Activated CD8-positive, alpha-beta memory T cell treated with anti-CD3 and anti-CD28 coated beads, Interleukin-2, amount 50 U/mL, for 48 hours (primary cell): Measurements from ENCODE around the gene JADE1.

ENCODE experiments used
- DNase-seq: peaks from one replicate; pipeline ENCODE4 v3.0.0-alpha.2; 2020

JADE1 gene

GRCh38 chr4:128846063-128846462 is 36.6 kb downstream of the JADE1 start:
- DNase-seq = peak; percentile 13

GRCh38 chr4:128847082-128847724 is 37.7 kb downstream of the JADE1 start:
- DNase-seq = peak; percentile 48

- DNase-seq = no peak
These were observed 39.0 kb downstream of the JADE1 start for GRCh38 chr4:128848461-128848860.

- peak; percentile 3 for DNase-seq
These were observed 40.8 kb downstream of the JADE1 start for GRCh38 chr4:128850252-128850651.

- no peak for DNase-seq
These were observed 44.2 kb downstream of the JADE1 start for GRCh38 chr4:128853741-128854140.

- no peak for DNase-seq
These were observed 44.9 kb downstream of the JADE1 start for GRCh38 chr4:128854433-128854832.

GRCh38 chr4:128855621-128856020 is 46.1 kb downstream of the JADE1 start:
- DNase-seq = no peak

- no peak for DNase-seq
These were observed 46.7 kb downstream of the JADE1 start for GRCh38 chr4:128856246-128856645.

- no peak for DNase-seq
These were observed 49.6 kb downstream of the JADE1 start for GRCh38 chr4:128858879-128859671.

- no peak for DNase-seq
These were observed 50.6 kb downstream of the JADE1 start for GRCh38 chr4:128859887-128860677.

- DNase-seq = no peak
These were observed 52.5 kb downstream of the JADE1 start for GRCh38 chr4:128861856-128862518.

- peak; percentile 56 for DNase-seq
These were observed 53.3 kb downstream of the JADE1 start for GRCh38 chr4:128862608-128863311.

- peak; percentile 86 for DNase-seq
These were observed 54.0 kb downstream of the JADE1 start for GRCh38 chr4:128863312-128864075.

GRCh38 chr4:128865132-128865531 is 55.6 kb downstream of the JADE1 start:
- DNase-seq = no peak

GRCh38 chr4:128866269-128866668 is 56.8 kb downstream of the JADE1 start:
- DNase-seq = no peak

GRCh38 chr4:128866691-128867090 is 57.2 kb downstream of the JADE1 start:
- DNase-seq = no peak

- no peak for DNase-seq
These were observed 59.3 kb downstream of the JADE1 start for GRCh38 chr4:128868758-128869157.

GRCh38 chr4:128869776-128870509 is 60.4 kb downstream of the JADE1 start:
- no peak for DNase-seq

GRCh38 chr4:128871948-128872347 is 62.4 kb downstream of the JADE1 start:
- DNase-seq = no peak

- DNase-seq = no peak
These were observed 66.7 kb downstream of the JADE1 start for GRCh38 chr4:128876200-128876599.

- DNase-seq = no peak
These were observed 68.4 kb downstream of the JADE1 start for GRCh38 chr4:128877934-128878333.
